Measurements from ENCODE around the gene WWOX.

GRCh38 chr16:78744099-78744498 lies 644.6 kb downstream of the WWOX start:
- TF ChIP-seq CTCF (IDR thresholded peaks at IDR 0.05; ENCODE audit: low read length) (no peak), EZH2 (optimal IDR thresholded peaks at IDR 0.05; ENCODE audit: low read depth, low read length) (no peak)

Measured in MM.1S (cell line).